Thyroid gland (tissue), 4 donors: Measurements from ENCODE around the gene C19orf38. TPM values are rescaled to one million over a fixed set of nuclear protein-coding genes. Genes with fewer than 3 reads are reported as not detected.

Experiments used
- DNase-seq, 2 donors: peaks; one replicate each; pipeline ENCODE4 v3.0.0-alpha.2; 2019
- H3K27ac ChIP-seq, 3 donors: fragments of 200-600 bp; sonication (generic); 1 replicate in 2 of 3; 2 replicates in 1 of 3; pipeline ENCODE4 v1.5.1; 2016 to 2019; ENCODE audit warnings: mild to moderate bottlenecking in 1 of 3, moderate library complexity in 1 of 3
- H3K27me3 ChIP-seq: fragments of 200-600 bp; sonication (generic); one replicate; pipeline ENCODE4 v1.5.1; 2019
- H3K36me3 ChIP-seq, 2 donors: fragments of 200-600 bp; sonication (generic); one replicate each; pipeline ENCODE4 v1.5.1; 2016 to 2019
- H3K4me1 ChIP-seq, 2 donors: fragments of 200-600 bp; sonication (generic); one replicate each; pipeline ENCODE4 v1.5.1; 2017 to 2019
- H3K4me3 ChIP-seq, 3 donors: fragments of 200-600 bp; sonication (generic); replicated peaks in 1 of 3; 1 replicate in 2 of 3; 2 replicates in 1 of 3; pipeline ENCODE4 v1.5.1; 2016; ENCODE audit warnings: mild to moderate bottlenecking in 1 of 3
- H3K9me3 ChIP-seq: fragments of 200-600 bp; sonication (generic); one replicate; pipeline ENCODE4 v1.5.1; 2017
- POLR2A ChIP-seq, 2 donors: fragments of 450-650 bp; IDR thresholded peaks; one replicate each; pipeline ENCODE4 v1.6.1; 2017; ENCODE audit warnings: antibody characterized with exemption in 2 of 2, mild to moderate bottlenecking in 2 of 2, moderate library complexity in 1 of 2
- WGBS, 2 donors: methylation state at CpG; one replicate each; pipeline ENCODE4 v1.1.5; 2017; 5-methylcytosine and 5-hydroxymethylcytosine counted together
- intact Hi-C: fragments of 100-400 bp; cut with DNase I; formaldehyde crosslinking; loops from one replicate; pipeline ENCODE4 v1.15.1; 2023
- total RNA-seq, 4 donors: library from RNA; depleted of rRNA; stranded (reverse); fragments of >200 nt; gene quantifications; one replicate each; pipeline ENCODE4 v1.2.3, GENCODE V29; 2016
- TF ChIP-seq, protein P1 (sequence below), 6 experiments: fragments of 200-600 bp in 3 of 6; fragments of 450-650 bp in 3 of 6; sonication (generic) in 3 of 6; IDR thresholded peaks; one replicate each; pipeline ENCODE4 v1.5.1; 2016 to 2019; ENCODE audit warnings: antibody characterized with exemption in 6 of 6, mild to moderate bottlenecking in 2 of 6, inconsistent platforms in 1 of 6, moderate library complexity in 1 of 6

C19orf38 gene
- total RNA-seq, 4 donors from 2014 or later, result 1.5 to 1.7 TPM; not detected in 2

DNA sequence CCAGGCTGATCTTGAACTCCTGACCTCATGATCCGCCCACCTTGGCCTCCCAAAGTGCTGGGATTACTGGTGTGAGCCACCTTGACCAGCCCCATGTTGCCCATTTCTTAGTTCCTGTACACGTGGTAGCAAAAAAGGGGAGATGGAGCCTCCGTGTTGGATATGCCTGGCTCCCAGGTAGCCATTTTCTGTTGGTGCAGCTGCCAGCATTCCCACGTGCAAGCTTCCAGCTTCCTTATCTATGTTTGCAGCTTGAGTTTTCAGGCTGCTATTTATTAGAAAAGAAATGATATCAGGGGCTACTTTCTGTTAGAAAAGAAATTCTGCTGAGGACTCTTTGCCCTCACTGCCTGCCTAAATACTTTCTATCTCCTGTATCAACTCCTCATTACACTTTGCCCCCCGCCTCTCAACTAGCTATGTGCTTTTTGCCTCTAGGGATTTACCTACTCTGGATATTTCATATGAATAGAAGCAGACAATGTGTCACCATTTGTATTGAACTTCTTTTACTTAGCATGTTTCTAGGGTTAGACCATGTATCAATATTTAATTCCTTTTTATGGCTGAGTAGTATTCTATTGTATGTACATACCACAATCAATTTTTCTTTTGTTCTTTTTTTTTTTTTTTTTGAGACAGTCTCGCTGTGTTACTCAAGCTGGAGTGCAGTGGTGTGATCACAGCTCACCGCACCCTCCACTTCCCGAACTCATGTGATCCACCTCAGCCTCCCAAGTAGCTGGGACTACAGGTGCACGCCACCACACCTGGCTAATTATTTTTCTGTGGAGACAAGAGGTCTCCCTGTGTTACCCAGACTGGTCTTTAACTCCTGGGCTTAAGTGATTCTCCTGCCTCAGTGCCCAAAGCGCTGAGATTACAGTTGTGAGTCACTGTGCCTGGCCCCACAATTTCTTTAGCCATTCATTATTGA, 8.8 kb upstream of the C19orf38 start:
- WGBS, 2 donors, result 89 to 90% methylated on average over 10 of the region's 10 CpGs
- Histone ChIP-seq H3K4me1 (peaks cover 6 to 7% of the 10 kb centered on the region in 2 donors), H3K4me3 (no peak overlapping the region), H3K9me3 (no peaks in the 10 kb centered on the region), H3K36me3 (no peaks in the 10 kb centered on the region), H3K27ac (no peak overlapping the region), H3K27me3 (no peaks in the 10 kb centered on the region)
- intact Hi-C loops, result no loop called here
- no peak for TF ChIP-seq POLR2A (IDR thresholded peaks at IDR 0.05)
- TF ChIP-seq, protein P1, sequence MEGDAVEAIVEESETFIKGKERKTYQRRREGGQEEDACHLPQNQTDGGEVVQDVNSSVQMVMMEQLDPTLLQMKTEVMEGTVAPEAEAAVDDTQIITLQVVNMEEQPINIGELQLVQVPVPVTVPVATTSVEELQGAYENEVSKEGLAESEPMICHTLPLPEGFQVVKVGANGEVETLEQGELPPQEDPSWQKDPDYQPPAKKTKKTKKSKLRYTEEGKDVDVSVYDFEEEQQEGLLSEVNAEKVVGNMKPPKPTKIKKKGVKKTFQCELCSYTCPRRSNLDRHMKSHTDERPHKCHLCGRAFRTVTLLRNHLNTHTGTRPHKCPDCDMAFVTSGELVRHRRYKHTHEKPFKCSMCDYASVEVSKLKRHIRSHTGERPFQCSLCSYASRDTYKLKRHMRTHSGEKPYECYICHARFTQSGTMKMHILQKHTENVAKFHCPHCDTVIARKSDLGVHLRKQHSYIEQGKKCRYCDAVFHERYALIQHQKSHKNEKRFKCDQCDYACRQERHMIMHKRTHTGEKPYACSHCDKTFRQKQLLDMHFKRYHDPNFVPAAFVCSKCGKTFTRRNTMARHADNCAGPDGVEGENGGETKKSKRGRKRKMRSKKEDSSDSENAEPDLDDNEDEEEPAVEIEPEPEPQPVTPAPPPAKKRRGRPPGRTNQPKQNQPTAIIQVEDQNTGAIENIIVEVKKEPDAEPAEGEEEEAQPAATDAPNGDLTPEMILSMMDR (IDR thresholded peaks at IDR 0.05), result no peak
- DNase-seq, result no peak

GRCh38 chr19:10842788-10843187, 5.4 kb upstream of the C19orf38 start:
- no peaks in the 10 kb centered on the region for H3K9me3 ChIP-seq
- H3K4me3 ChIP-seq, result no peak overlapping the region
- H3K27ac ChIP-seq, result no peak overlapping the region
- intact Hi-C loops, result no loop called here
- TF ChIP-seq POLR2A (IDR thresholded peaks at IDR 0.05), result no peak
- TF ChIP-seq, protein P1 (IDR thresholded peaks at IDR 0.05), result no peak
- 88 to 90% methylated on average over 7 of the region's 7 CpGs for WGBS, 2 donors
- no peaks in the 10 kb centered on the region for H3K27me3 ChIP-seq
- no peak for DNase-seq
- no peaks in the 10 kb centered on the region for H3K4me1 ChIP-seq
- no peaks in the 10 kb centered on the region for H3K36me3 ChIP-seq

- H3K27me3 ChIP-seq, result no peaks in the 10 kb centered on the region
- H3K4me1 ChIP-seq, result no peaks in the 10 kb centered on the region
- no peak for TF ChIP-seq POLR2A (IDR thresholded peaks at IDR 0.05)
- TF ChIP-seq, protein P1 (IDR thresholded peaks at IDR 0.05), result no peak
- H3K9me3 ChIP-seq, result no peaks in the 10 kb centered on the region
- no peak overlapping the region for H3K27ac ChIP-seq
- intact Hi-C loops, result no loop called here
- no peak for DNase-seq
- no peaks in the 10 kb centered on the region for H3K36me3 ChIP-seq
- H3K4me3 ChIP-seq, result no peak overlapping the region
- 86% methylated on average over 2 of the region's 2 CpGs for WGBS, 2 donors
Measured at GRCh38 chr19:10846500-10847202, 1.6 kb upstream of the C19orf38 start.

GRCh38 chr19:10850631-10851030, 2.4 kb downstream of the C19orf38 start:
- Histone ChIP-seq H3K36me3 (no peaks in the 10 kb centered on the region), H3K9me3 (no peaks in the 10 kb centered on the region), H3K27me3 (no peaks in the 10 kb centered on the region), H3K4me1 (no peaks in the 10 kb centered on the region), H3K4me3 (no peak overlapping the region), H3K27ac (no peak overlapping the region)
- TF ChIP-seq, protein P1 (IDR thresholded peaks at IDR 0.05), result no peak
- TF ChIP-seq POLR2A (IDR thresholded peaks at IDR 0.05), result no peak
- intact Hi-C loops, result no loop called here
- no peak for DNase-seq
- WGBS, 2 donors, result 89 to 93% methylated on average over 5 of the region's 5 CpGs
